GM23338 (cell line): ENCODE data around the gene TLE1. TPM values are rescaled to one million over a fixed set of nuclear protein-coding genes. Genes with fewer than 3 reads are reported as not detected.
A peak's percentile ranks its signal among the peaks of the same experiment; 100 is the strongest.

Experiments used
- ATAC-seq: fragments of 200-7000 bp; cut with Tn5 transposase; 3 replicates; pipeline ENCODE4 v1.9.1; 2020
- DNase-seq: peaks from one replicate; pipeline ENCODE4 v3.0.0-alpha.2; 2015; ENCODE audit warnings: low spot score
- H2AFZ ChIP-seq: fragments of 200-600 bp; sonication (generic); 2 replicates; pipeline ENCODE4 v1.8.0; 2016; ENCODE audit warnings: antibody characterized with exemption, mild to moderate bottlenecking, moderate library complexity
- H3F3A ChIP-seq: fragments of 200-600 bp; sonication (generic); replicated peaks from 2 replicates; pipeline ENCODE4 v1.8.0; 2017; ENCODE audit warnings: antibody characterized with exemption, mixed run types, low read depth
- H3K27ac ChIP-seq: fragments of 200-600 bp; sonication (generic); 2 replicates; pipeline ENCODE4 v1.6.1; 2016; ENCODE audit warnings: low read depth
- H3K27me3 ChIP-seq: fragments of 200-600 bp; sonication (generic); 2 replicates; pipeline ENCODE4 v1.8.0; 2016; ENCODE audit warnings: mild to moderate bottlenecking, mixed run types, moderate library complexity; ENCODE audit not compliant: insufficient read depth
- H3K36me3 ChIP-seq: fragments of 200-600 bp; sonication (generic); 2 replicates; pipeline ENCODE4 v1.8.0; 2016; ENCODE audit warnings: mild to moderate bottlenecking; ENCODE audit not compliant: insufficient read depth
- H3K4me1 ChIP-seq: fragments of 200-600 bp; sonication (generic); 2 replicates; pipeline ENCODE4 v1.8.0; 2016; ENCODE audit warnings: mild to moderate bottlenecking, moderate library complexity; ENCODE audit not compliant: insufficient read depth
- H3K4me2 ChIP-seq: fragments of 200-600 bp; sonication (generic); 2 replicates; pipeline ENCODE4 v1.7.1; 2017; ENCODE audit warnings: mixed run types
- H3K4me3 ChIP-seq: fragments of 200-600 bp; sonication (generic); 2 replicates; pipeline ENCODE4 v1.6.1; 2016; ENCODE audit warnings: mixed run types
- H3K79me2 ChIP-seq: fragments of 200-600 bp; sonication (generic); replicated peaks from 2 replicates; pipeline ENCODE4 v1.8.0; 2017; ENCODE audit warnings: mild to moderate bottlenecking; ENCODE audit not compliant: insufficient read depth
- H3K9me2 ChIP-seq: fragments of 200-600 bp; sonication (generic); 2 replicates; pipeline ENCODE4 v1.8.0; 2017; ENCODE audit not compliant: insufficient read depth
- H4K20me1 ChIP-seq: fragments of 200-600 bp; sonication (generic); replicated peaks from 2 replicates; pipeline ENCODE4 v1.8.0; 2017; ENCODE audit warnings: mild to moderate bottlenecking; ENCODE audit not compliant: insufficient read depth
- H3K27ac Mint-ChIP-seq: 2 replicates; pipeline ENCODE4 v1.8.0; 2020; ENCODE audit warnings: inconsistent platforms, mild to moderate bottlenecking, moderate library complexity, mixed read lengths
- H3K27me3 Mint-ChIP-seq: 3 replicates; pipeline ENCODE4 v1.8.0; 2022; ENCODE audit warnings: low read depth, mild to moderate bottlenecking, moderate library complexity, mixed read lengths, inconsistent platforms; ENCODE audit not compliant: insufficient read depth, poor library complexity
- H3K36me3 Mint-ChIP-seq: 3 replicates; pipeline ENCODE4 v1.8.0; 2021; ENCODE audit warnings: low read depth, mild to moderate bottlenecking, inconsistent platforms, moderate library complexity, mixed read lengths
- H3K4me1 Mint-ChIP-seq: 3 replicates; pipeline ENCODE4 v1.8.0; 2020; ENCODE audit warnings: mild to moderate bottlenecking, inconsistent platforms, mixed read lengths
- H3K4me3 Mint-ChIP-seq: 3 replicates; pipeline ENCODE4 v1.8.0; 2021; ENCODE audit warnings: moderate library complexity, mild to moderate bottlenecking, inconsistent platforms, mixed read lengths
- H3K9me3 Mint-ChIP-seq: 3 replicates; pipeline ENCODE4 v1.8.0; 2020; ENCODE audit warnings: moderate library complexity, mild to moderate bottlenecking, inconsistent platforms, mixed read lengths
- CREB1 ChIP-seq: fragments of 250-450 bp; sonication (Bioruptor Pico); IDR thresholded peaks from 2 replicates; pipeline ENCODE4 v1.5.0; 2020; ENCODE audit warnings: low read depth, mild to moderate bottlenecking, moderate library complexity
- EZH2 ChIP-seq: fragments of 200-600 bp; sonication (generic); IDR thresholded peaks from one replicate; pipeline ENCODE4 v1.8.0; 2017; ENCODE audit warnings: antibody characterized with exemption, mild to moderate bottlenecking, low read depth; ENCODE audit not compliant: unreplicated experiment
- EZH2phosphoT487 ChIP-seq: fragments of 200-600 bp; sonication (generic); IDR thresholded peaks from one replicate; pipeline ENCODE4 v1.8.1; 2018; ENCODE audit warnings: antibody characterized with exemption; ENCODE audit not compliant: unreplicated experiment
- JUNB ChIP-seq: IDR thresholded peaks from one replicate; pipeline ENCODE4 v1.6.1; 2016; ENCODE audit warnings: antibody characterized with exemption; ENCODE audit not compliant: unreplicated experiment
- POLR2AphosphoS5 ChIP-seq: IDR thresholded peaks from 2 replicates; pipeline ENCODE4 v1.6.1; 2016; ENCODE audit warnings: antibody characterized with exemption, low read depth
- STAT1 ChIP-seq: IDR thresholded peaks from one replicate; pipeline ENCODE4 v1.6.1; 2016; ENCODE audit warnings: antibody characterized with exemption; ENCODE audit not compliant: unreplicated experiment
- ZNF114 ChIP-seq: fragments of 250-450 bp; sonication (Bioruptor Pico); IDR thresholded peaks from 2 replicates; pipeline ENCODE4 v1.5.0; 2020; ENCODE audit warnings: mild to moderate bottlenecking, moderate library complexity
- ZNF331 ChIP-seq: fragments of 250-450 bp; sonication (Bioruptor Pico); IDR thresholded peaks from 2 replicates; pipeline ENCODE4 v1.5.0; 2020; ENCODE audit warnings: low read depth, mild to moderate bottlenecking, moderate library complexity
- polyA plus RNA-seq: library from polyadenylated mRNA; unstranded; fragments of >200 nt; fragmentation: Nextera tagmentation; extraction: Ambion mirVana; gene quantifications from 2 replicates; pipeline ENCODE4 v1.2.1, GENCODE V29; 2016
- total RNA-seq: library from RNA; depleted of rRNA; stranded (reverse); fragments of >200 nt; shearing (Covaris generic); gene quantifications from 2 replicates; pipeline ENCODE4 v1.2.3, GENCODE V29; 2014
- TF ChIP-seq, protein P1 (sequence below): IDR thresholded peaks from one replicate; pipeline ENCODE4 v1.6.1; 2018; ENCODE audit warnings: antibody characterized with exemption; ENCODE audit not compliant: unreplicated experiment
- TF ChIP-seq, protein P2 (sequence below): fragments of 250-450 bp; sonication (Bioruptor Pico); IDR thresholded peaks from 2 replicates; pipeline ENCODE4 v1.5.0; 2020; ENCODE audit warnings: mild to moderate bottlenecking, moderate library complexity
- TF ChIP-seq, protein P3 (sequence below): IDR thresholded peaks from 2 replicates; pipeline ENCODE4 v1.6.1; 2016; ENCODE audit warnings: antibody characterized with exemption

TLE1 gene
- total and polyA plus RNA-seq, 2 experiments from 2014 or later: 58.1 to 132 TPM

DNA sequence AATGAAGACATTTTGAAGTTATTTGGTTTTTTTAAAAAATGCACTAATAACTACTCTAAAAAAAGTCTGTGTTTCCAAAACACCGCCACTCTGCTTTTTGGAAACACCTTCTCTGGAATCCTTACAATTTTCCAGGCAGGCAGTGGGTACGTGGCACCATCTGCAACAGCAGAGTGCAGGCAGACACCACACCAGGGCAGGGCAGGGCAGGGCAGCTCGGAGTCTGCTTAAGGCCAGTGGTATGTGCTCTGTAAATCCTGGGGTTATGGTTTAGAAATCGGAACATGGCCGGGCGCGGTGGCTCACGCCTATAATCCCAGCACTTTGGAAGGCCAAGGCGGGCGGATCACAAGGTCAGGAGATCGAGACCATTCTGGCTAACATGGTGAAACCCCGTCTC, 97.6 kb downstream of the TLE1 start:
- Histone ChIP-seq H3K27me3 (no peaks in the 10 kb centered on the region), H3K79me2 (peaks cover 24% of the 10 kb centered on the region), H3K9me2 (peaks cover 5% of the 10 kb centered on the region; the same call in 1 of the 2 replicates), H3K36me3 (peaks cover 45% of the 10 kb centered on the region), H2AFZ (no peak overlapping the region), H3K4me3 (no peak overlapping the region), H3K4me2 (no peak overlapping the region), H4K20me1 (no peaks in the 10 kb centered on the region), H3K4me1 (peaks cover 39% of the 10 kb centered on the region), H3K27ac (peak overlapping the region; percentile 63), H3F3A (no peaks in the 10 kb centered on the region)
- Mint-ChIP-seq H3K27ac (peak overlapping the region; percentile 71; the same call in 1 of the 2 replicates), H3K27me3 (peaks cover 5% of the 10 kb centered on the region), H3K9me3 (no peaks in the 10 kb centered on the region), H3K36me3 (peaks cover 95% of the 10 kb centered on the region), H3K4me1 (peaks cover 51% of the 10 kb centered on the region), H3K4me3 (no peak overlapping the region)
- ATAC-seq: no peak
- TF ChIP-seq, protein P1, sequence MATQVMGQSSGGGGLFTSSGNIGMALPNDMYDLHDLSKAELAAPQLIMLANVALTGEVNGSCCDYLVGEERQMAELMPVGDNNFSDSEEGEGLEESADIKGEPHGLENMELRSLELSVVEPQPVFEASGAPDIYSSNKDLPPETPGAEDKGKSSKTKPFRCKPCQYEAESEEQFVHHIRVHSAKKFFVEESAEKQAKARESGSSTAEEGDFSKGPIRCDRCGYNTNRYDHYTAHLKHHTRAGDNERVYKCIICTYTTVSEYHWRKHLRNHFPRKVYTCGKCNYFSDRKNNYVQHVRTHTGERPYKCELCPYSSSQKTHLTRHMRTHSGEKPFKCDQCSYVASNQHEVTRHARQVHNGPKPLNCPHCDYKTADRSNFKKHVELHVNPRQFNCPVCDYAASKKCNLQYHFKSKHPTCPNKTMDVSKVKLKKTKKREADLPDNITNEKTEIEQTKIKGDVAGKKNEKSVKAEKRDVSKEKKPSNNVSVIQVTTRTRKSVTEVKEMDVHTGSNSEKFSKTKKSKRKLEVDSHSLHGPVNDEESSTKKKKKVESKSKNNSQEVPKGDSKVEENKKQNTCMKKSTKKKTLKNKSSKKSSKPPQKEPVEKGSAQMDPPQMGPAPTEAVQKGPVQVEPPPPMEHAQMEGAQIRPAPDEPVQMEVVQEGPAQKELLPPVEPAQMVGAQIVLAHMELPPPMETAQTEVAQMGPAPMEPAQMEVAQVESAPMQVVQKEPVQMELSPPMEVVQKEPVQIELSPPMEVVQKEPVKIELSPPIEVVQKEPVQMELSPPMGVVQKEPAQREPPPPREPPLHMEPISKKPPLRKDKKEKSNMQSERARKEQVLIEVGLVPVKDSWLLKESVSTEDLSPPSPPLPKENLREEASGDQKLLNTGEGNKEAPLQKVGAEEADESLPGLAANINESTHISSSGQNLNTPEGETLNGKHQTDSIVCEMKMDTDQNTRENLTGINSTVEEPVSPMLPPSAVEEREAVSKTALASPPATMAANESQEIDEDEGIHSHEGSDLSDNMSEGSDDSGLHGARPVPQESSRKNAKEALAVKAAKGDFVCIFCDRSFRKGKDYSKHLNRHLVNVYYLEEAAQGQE: no peak
- TF ChIP-seq EZH2 (no peak), POLR2AphosphoS5 (no peak)
- DNase-seq: no peak

DNA sequence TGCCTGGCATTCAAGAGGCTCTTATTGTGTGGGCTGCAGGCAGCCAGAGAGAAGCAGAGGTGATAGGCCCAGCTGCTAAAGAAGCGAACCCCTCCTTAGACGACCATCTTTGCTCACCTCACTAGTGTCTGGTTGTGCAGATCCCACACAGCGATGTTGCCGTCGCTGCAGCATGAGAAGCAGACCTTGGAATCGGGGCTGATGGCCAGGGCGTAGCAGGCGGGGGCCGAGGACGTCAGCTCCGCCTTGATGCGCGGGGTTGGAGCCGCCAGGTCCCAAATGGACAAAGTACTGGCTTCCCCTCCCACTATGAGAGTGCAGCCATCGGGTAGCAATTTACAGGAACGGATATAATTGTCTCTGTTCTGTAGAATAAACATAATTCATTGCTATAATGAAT, 98.7 kb downstream of the TLE1 start:
- H3K27me3 ChIP-seq: no peaks in the 10 kb centered on the region
- Mint-ChIP-seq H3K4me1 (peaks cover 40% of the 10 kb centered on the region), H3K36me3 (peaks cover 99% of the 10 kb centered on the region)
- no peak for TF ChIP-seq EZH2phosphoT487
- TF ChIP-seq, protein P2, sequence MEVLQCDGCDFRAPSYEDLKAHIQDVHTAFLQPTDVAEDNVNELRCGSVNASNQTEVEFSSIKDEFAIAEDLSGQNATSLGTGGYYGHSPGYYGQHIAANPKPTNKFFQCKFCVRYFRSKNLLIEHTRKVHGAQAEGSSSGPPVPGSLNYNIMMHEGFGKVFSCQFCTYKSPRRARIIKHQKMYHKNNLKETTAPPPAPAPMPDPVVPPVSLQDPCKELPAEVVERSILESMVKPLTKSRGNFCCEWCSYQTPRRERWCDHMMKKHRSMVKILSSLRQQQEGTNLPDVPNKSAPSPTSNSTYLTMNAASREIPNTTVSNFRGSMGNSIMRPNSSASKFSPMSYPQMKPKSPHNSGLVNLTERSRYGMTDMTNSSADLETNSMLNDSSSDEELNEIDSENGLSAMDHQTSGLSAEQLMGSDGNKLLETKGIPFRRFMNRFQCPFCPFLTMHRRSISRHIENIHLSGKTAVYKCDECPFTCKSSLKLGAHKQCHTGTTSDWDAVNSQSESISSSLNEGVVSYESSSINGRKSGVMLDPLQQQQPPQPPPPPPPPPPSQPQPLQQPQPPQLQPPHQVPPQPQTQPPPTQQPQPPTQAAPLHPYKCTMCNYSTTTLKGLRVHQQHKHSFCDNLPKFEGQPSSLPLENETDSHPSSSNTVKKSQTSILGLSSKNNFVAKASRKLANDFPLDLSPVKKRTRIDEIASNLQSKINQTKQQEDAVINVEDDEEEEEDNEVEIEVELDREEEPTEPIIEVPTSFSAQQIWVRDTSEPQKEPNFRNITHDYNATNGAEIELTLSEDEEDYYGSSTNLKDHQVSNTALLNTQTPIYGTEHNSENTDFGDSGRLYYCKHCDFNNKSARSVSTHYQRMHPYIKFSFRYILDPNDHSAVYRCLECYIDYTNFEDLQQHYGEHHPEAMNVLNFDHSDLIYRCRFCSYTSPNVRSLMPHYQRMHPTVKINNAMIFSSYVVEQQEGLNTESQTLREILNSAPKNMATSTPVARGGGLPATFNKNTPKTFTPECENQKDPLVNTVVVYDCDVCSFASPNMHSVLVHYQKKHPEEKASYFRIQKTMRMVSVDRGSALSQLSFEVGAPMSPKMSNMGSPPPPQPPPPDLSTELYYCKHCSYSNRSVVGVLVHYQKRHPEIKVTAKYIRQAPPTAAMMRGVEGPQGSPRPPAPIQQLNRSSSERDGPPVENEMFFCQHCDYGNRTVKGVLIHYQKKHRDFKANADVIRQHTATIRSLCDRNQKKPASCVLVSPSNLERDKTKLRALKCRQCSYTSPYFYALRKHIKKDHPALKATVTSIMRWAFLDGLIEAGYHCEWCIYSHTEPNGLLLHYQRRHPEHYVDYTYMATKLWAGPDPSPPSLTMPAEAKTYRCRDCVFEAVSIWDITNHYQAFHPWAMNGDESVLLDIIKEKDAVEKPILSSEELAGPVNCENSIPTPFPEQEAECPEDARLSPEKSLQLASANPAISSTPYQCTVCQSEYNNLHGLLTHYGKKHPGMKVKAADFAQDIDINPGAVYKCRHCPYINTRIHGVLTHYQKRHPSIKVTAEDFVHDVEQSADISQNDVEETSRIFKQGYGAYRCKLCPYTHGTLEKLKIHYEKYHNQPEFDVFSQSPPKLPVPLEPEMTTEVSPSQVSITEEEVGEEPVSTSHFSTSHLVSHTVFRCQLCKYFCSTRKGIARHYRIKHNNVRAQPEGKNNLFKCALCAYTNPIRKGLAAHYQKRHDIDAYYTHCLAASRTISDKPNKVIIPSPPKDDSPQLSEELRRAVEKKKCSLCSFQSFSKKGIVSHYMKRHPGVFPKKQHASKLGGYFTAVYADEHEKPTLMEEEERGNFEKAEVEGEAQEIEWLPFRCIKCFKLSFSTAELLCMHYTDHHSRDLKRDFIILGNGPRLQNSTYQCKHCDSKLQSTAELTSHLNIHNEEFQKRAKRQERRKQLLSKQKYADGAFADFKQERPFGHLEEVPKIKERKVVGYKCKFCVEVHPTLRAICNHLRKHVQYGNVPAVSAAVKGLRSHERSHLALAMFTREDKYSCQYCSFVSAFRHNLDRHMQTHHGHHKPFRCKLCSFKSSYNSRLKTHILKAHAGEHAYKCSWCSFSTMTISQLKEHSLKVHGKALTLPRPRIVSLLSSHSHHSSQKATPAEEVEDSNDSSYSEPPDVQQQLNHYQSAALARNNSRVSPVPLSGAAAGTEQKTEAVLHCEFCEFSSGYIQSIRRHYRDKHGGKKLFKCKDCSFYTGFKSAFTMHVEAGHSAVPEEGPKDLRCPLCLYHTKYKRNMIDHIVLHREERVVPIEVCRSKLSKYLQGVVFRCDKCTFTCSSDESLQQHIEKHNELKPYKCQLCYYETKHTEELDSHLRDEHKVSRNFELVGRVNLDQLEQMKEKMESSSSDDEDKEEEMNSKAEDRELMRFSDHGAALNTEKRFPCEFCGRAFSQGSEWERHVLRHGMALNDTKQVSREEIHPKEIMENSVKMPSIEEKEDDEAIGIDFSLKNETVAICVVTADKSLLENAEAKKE: no peak
- no peak for TF ChIP-seq CREB1 (CRISPR knock-in tag)
- TF ChIP-seq, protein P3, sequence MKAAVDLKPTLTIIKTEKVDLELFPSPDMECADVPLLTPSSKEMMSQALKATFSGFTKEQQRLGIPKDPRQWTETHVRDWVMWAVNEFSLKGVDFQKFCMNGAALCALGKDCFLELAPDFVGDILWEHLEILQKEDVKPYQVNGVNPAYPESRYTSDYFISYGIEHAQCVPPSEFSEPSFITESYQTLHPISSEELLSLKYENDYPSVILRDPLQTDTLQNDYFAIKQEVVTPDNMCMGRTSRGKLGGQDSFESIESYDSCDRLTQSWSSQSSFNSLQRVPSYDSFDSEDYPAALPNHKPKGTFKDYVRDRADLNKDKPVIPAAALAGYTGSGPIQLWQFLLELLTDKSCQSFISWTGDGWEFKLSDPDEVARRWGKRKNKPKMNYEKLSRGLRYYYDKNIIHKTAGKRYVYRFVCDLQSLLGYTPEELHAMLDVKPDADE: no peak
- TF ChIP-seq ZNF114 (CRISPR knock-in tag): no peak
- no peak for TF ChIP-seq STAT1
- no peak for TF ChIP-seq JUNB
- TF ChIP-seq ZNF331: no peak

More for the DNA sequence above, 98.7 kb downstream of the TLE1 start:
- Mint-ChIP-seq H3K4me3 (no peak overlapping the region), H3K9me3 (no peaks in the 10 kb centered on the region), H3K27me3 (peaks cover 5% of the 10 kb centered on the region), H3K27ac (no peak overlapping the region)
- Histone ChIP-seq H3K4me3 (no peak overlapping the region), H4K20me1 (no peaks in the 10 kb centered on the region), H3K36me3 (peaks cover 48% of the 10 kb centered on the region), H3K9me2 (peaks cover 5% of the 10 kb centered on the region; the same call in 1 of the 2 replicates), H3K79me2 (peaks cover 24% of the 10 kb centered on the region), H3K4me1 (peaks cover 28% of the 10 kb centered on the region), H3F3A (no peaks in the 10 kb centered on the region), H3K4me2 (no peak overlapping the region), H2AFZ (no peak overlapping the region), H3K27ac (no peak overlapping the region)
- ATAC-seq (no peak), DNase-seq (no peak)
